A549 (cell line): ENCODE measurements around the gene ANKRD11. TPM values are rescaled to one million over a fixed set of nuclear protein-coding genes. Genes with fewer than 3 reads are reported as not detected.

Experiments
- ATAC-seq, 2 experiments: fragments of 200-7000 bp in 1 of 2; fragments of >200 bp in 1 of 2; cut with Nextera tagmentation in 1 of 2; cut with Tn5 transposase in 1 of 2; 3 replicates each; pipeline versions ENCODE4 v1.8.0 to v1.9.1; 2018 to 2020; ENCODE audit warnings: mild to moderate bottlenecking in 1 of 2, moderate library complexity in 1 of 2
- CTCF ChIA-PET: fragments of 300-600 bp; sonication (Branson Sonifier 250); formaldehyde crosslinking; extraction: SDS; loops from one replicate; lab custom pipeline; 2021; ENCODE audit warnings: antibody characterized with exemption, inconsistent platforms; lab: Yijun Ruan, JAX
- POLR2A ChIA-PET: fragments of 350-600 bp; formaldehyde crosslinking; extraction: SDS; loops from one replicate; lab custom pipeline; 2021; ENCODE audit warnings: antibody characterized with exemption, inconsistent platforms; lab: Yijun Ruan, JAX
- DNase-seq, 2 experiments: peaks; one replicate each; pipeline versions ENCODE4 v3.0.0 to v3.0.0-alpha.2; 2011 to 2016; ENCODE audit warnings: low read depth in 1 of 2, low spot score in 1 of 2
- FAIRE-seq: peaks from 2 replicates; lab custom pipeline; 2011; peaks lifted over from hg19 to GRCh38; lab: Jason Lieb, UNC
- H3K27ac ChIP-seq, 2 experiments: fragments of >200 bp; sonication (Bioruptor Twin); formaldehyde crosslinking; 3 replicates each; pipeline ENCODE4 v1.5.1; 2016 to 2017
- H3K4me1 ChIP-seq: fragments of >200 bp; sonication (Bioruptor Twin); formaldehyde crosslinking; 3 replicates; pipeline ENCODE4 v1.6.1; 2016
- H3K4me2 ChIP-seq: fragments of >200 bp; sonication (Bioruptor Twin); formaldehyde crosslinking; 3 replicates; pipeline ENCODE4 v1.6.1; 2016
- H3K4me3 ChIP-seq: fragments of >200 bp; sonication (Bioruptor Twin); formaldehyde crosslinking; 3 replicates; pipeline ENCODE4 v1.5.1; 2016
- H3K9me3 ChIP-seq: fragments of >200 bp; sonication (Bioruptor Twin); formaldehyde crosslinking; 3 replicates; pipeline ENCODE4 v1.6.1; 2016
- CBX2 ChIP-seq: fragments of 200-600 bp; sonication (generic); IDR thresholded peaks from 2 replicates; pipeline ENCODE4 v1.6.1; 2016; ENCODE audit warnings: low read depth, mild to moderate bottlenecking, borderline replicate concordance
- CHD4 ChIP-seq: fragments of 200-600 bp; sonication (generic); IDR thresholded peaks from 2 replicates; pipeline ENCODE4 v1.6.1; 2016; ENCODE audit warnings: antibody characterized with exemption, mild to moderate bottlenecking, borderline replicate concordance
- EHF ChIP-seq: fragments of 250-450 bp; sonication (Bioruptor Pico); IDR thresholded peaks from 2 replicates; pipeline ENCODE4 v1.5.0; 2020; ENCODE audit warnings: mild to moderate bottlenecking
- EHMT2 ChIP-seq: fragments of 200-600 bp; sonication (generic); IDR thresholded peaks from 2 replicates; pipeline ENCODE4 v1.6.1; 2016; ENCODE audit warnings: antibody characterized with exemption, low read depth, mild to moderate bottlenecking, moderate library complexity
- EP300 ChIP-seq, 2 experiments: fragments of >200 bp; sonication (Bioruptor Twin); formaldehyde crosslinking; IDR thresholded peaks; 2 replicates in 1 of 2; 3 replicates in 1 of 2; pipeline ENCODE4 v1.6.1; 2016 to 2017
- FOSB ChIP-seq: fragments of 250-450 bp; sonication (Bioruptor Pico); IDR thresholded peaks from 2 replicates; pipeline ENCODE4 v1.5.0; 2020; ENCODE audit warnings: mild to moderate bottlenecking, moderate library complexity
- FOSL2 ChIP-seq, 2 experiments: fragments of 450-650 bp in 1 of 2; fragments of >200 bp in 1 of 2; sonication (Bioruptor Twin) in 1 of 2; formaldehyde crosslinking; IDR thresholded peaks; 2 replicates each; pipeline versions ENCODE4 v1.5.0 to v1.6.1; 2016 to 2020; ENCODE audit warnings: mild to moderate bottlenecking in 1 of 2, moderate library complexity in 1 of 2
- GATA3 ChIP-seq: IDR thresholded peaks from 2 replicates; pipeline ENCODE4 v1.6.1; 2012; ENCODE audit warnings: borderline replicate concordance
- HDAC2 ChIP-seq: fragments of 200-600 bp; sonication (generic); IDR thresholded peaks from 2 replicates; pipeline ENCODE4 v1.6.1; 2016
- HEYL ChIP-seq: fragments of 250-450 bp; sonication (Bioruptor Pico); IDR thresholded peaks from 2 replicates; pipeline ENCODE4 v1.8.0; 2021; ENCODE audit warnings: mild to moderate bottlenecking, moderate library complexity
- HOXA7 ChIP-seq: fragments of 250-450 bp; sonication (Bioruptor Pico); IDR thresholded peaks from 2 replicates; pipeline ENCODE4 v1.5.0; 2020; ENCODE audit warnings: mild to moderate bottlenecking, moderate library complexity
- HOXB13 ChIP-seq: fragments of 250-450 bp; sonication (Bioruptor Pico); IDR thresholded peaks from 2 replicates; pipeline ENCODE4 v1.5.0; 2020; ENCODE audit warnings: low read depth, mild to moderate bottlenecking, moderate library complexity
- KDM1A ChIP-seq: fragments of 200-600 bp; sonication (generic); IDR thresholded peaks from 2 replicates; pipeline ENCODE4 v1.6.1; 2016; ENCODE audit warnings: low read depth, mild to moderate bottlenecking
- KDM5A ChIP-seq: fragments of 200-600 bp; sonication (generic); IDR thresholded peaks from 2 replicates; pipeline ENCODE4 v1.6.1; 2016; ENCODE audit warnings: antibody characterized with exemption, mild to moderate bottlenecking
- MAFK ChIP-seq: fragments of 450-650 bp; IDR thresholded peaks from 2 replicates; pipeline ENCODE4 v1.6.1; 2014; ENCODE audit not compliant: partially characterized antibody
- MYC ChIP-seq: IDR thresholded peaks from 2 replicates; pipeline ENCODE4 v1.6.1; 2012; ENCODE audit warnings: mild to moderate bottlenecking, inconsistent platforms, low read length, improper control_type of control experiment, borderline replicate concordance
- NPAS2 ChIP-seq: fragments of 250-450 bp; sonication (Bioruptor Pico); IDR thresholded peaks from 2 replicates; pipeline ENCODE4 v1.8.0; 2022; ENCODE audit warnings: mild to moderate bottlenecking, moderate library complexity, borderline replicate concordance
- NR3C1 ChIP-seq: fragments of >200 bp; sonication (Bioruptor Twin); formaldehyde crosslinking; IDR thresholded peaks from 3 replicates; pipeline ENCODE4 v1.6.1; 2017
- PHF8 ChIP-seq: fragments of 200-600 bp; sonication (generic); IDR thresholded peaks from 2 replicates; pipeline ENCODE4 v1.6.1; 2016; ENCODE audit warnings: low read depth, mild to moderate bottlenecking, antibody characterized with exemption, moderate library complexity, borderline replicate concordance
- SREBF2 ChIP-seq: fragments of 450-650 bp; IDR thresholded peaks from 2 replicates; pipeline ENCODE4 v1.6.1; 2014; ENCODE audit warnings: mild to moderate bottlenecking, moderate library complexity
- WGBS: methylation state at CpG from one replicate; pipeline ENCODE4 v1.1.6; 2017; ENCODE audit errors: missing lambda C conversion rate; 5-methylcytosine and 5-hydroxymethylcytosine counted together
- polyA plus RNA-seq, 4 experiments: library from polyadenylated mRNA; depleted of rRNA in 3 of 4; stranded (reverse); fragments of >200 nt; fragmentation: RNase III in 1 of 4; extraction: RNeasy Plus Mini Kit Qiagen cat#74134 plus additional on column Dnase treatment in 1 of 4; gene quantifications; 2 replicates in 3 of 4; 3 replicates in 1 of 4; pipeline ENCODE4 v1.2.3, GENCODE V29; 2011 to 2017
- TF ChIP-seq, protein P1 (sequence below): fragments of >200 bp; sonication (Bioruptor Twin); formaldehyde crosslinking; IDR thresholded peaks from 2 replicates; pipeline ENCODE4 v1.6.1; 2016
- TF ChIP-seq, protein P2 (sequence below): IDR thresholded peaks from 2 replicates; pipeline ENCODE4 v1.6.1; 2012
- TF ChIP-seq, protein P3 (sequence below): fragments of 150-350 bp; IDR thresholded peaks from 2 replicates; pipeline ENCODE4 v1.6.1; 2014; ENCODE audit warnings: low read depth, mild to moderate bottlenecking, low read length

The ANKRD11 gene
- polyA plus RNA-seq, 2 of the 4 experiments (the other 2 are of a cell fraction), result 53.6 to 54.9 TPM

DNA sequence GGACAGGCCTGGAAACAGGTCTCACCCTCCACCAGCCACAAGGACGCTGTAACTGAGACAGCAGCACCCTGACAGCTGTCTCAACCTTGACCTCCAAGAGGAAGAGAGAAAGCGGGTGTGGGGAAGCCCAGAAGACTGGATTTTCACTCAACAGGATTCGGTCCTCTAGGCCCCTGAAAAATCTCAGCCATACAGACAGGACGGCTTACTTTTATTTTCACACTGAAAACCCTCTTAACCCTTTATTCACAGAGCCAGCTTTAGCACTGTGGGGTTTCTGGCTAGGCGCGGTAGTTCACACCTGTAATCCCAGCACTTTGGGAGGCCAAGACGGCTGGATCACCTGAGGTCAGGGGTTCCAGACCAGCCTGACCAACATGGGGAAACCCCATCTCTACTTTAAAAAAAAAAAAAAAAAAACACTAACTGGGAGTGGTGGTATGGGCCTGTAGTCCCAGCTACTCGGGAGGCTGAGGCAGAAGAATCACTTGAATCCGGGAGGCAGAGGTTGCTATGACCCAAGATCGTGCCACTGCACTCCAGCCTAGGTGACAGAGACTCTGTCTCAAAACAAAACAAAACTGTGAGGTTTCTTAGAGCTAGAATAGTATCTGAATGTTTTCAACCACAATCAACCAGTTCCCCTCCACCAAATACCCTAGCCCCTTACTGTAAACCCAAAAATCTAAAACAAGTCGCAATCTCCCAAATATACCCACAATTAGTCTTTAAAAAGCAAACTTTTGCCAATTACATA is 5.3 kb downstream of the ANKRD11 start:
- 78% methylated on average over 11 of the region's 11 CpGs for WGBS
- no peak for FAIRE-seq
- DNase-seq, result no peak
- peaks cover 74% of the 10 kb centered on the region; the same call in 2 of the 3 replicates for H3K4me1 ChIP-seq
- CTCF ChIA-PET, result interaction anchor here (0.7 kb wide), 1 partner anchor 15 kb away, joined by 3 read pairs; no protein-coding TSS in a partner anchor
- ATAC-seq, result no peak
- POLR2A ChIA-PET, result no interaction called here
- TF ChIP-seq KDM5A (no peak), NR3C1 (no peak), EHF (no peak), SREBF2 (no peak), EP300 (IDR thresholded peaks at IDR 0.05) (no peak), CHD4 (no peak), EHMT2 (no peak), KDM1A (no peak), GATA3 (no peak), HOXA7 (CRISPR knock-in tag) (no peak)
- TF ChIP-seq, protein P1, sequence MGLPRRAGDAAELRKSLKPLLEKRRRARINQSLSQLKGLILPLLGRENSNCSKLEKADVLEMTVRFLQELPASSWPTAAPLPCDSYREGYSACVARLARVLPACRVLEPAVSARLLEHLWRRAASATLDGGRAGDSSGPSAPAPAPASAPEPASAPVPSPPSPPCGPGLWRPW, result no peak
- H3K4me2 ChIP-seq, result 0 out of 3 replicates have a peak overlapping the region, but pooled peaks have one; percentile 5
- no peak overlapping the region for H3K27ac ChIP-seq
- no peak overlapping the region for H3K4me3 ChIP-seq
- H3K9me3 ChIP-seq, result no peaks in the 10 kb centered on the region

DNA sequence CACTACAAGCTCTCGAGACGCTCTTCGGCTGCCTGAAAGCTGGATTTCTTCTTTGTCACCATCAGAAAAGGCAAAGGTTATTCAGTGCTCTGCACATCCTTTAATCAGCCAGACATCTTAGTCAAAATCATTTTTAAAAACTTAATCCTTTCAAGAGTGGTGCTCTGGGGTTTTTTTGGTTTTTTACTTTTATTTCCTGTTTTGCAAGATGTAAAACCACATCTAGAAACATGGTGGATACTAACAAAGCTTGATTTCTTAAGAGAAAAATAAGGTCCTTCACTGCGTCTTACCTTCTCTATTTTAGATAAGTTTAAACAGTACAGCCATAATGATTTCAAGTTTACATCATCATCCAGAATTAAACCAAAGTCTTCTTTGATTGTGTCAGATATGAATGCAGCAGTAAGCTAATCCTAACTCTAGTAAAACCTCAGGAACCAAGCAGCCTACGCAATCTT is 6.3 kb downstream of the ANKRD11 start:
- ChIA-PET POLR2A (no interaction called here), CTCF (interaction anchor here (0.9 kb wide), 1 partner anchor 58 kb away, joined by 3 read pairs; no protein-coding TSS in a partner anchor)
- no peak overlapping the region for H3K4me3 ChIP-seq
- no peak for FAIRE-seq
- no peak for DNase-seq
- no peak for TF ChIP-seq KDM1A
- TF ChIP-seq NPAS2, result no peak
- TF ChIP-seq, all 56 proteins: peak for 0
- no peak overlapping the region; the same call in 2 of the 3 replicates for H3K4me2 ChIP-seq
- H3K9me3 ChIP-seq, result no peaks in the 10 kb centered on the region
- H3K27ac ChIP-seq, result no peak overlapping the region
- WGBS, result 94% methylated on average over 5 of the region's 5 CpGs
- peaks cover 84% of the 10 kb centered on the region for H3K4me1 ChIP-seq
- no peak for ATAC-seq

DNA sequence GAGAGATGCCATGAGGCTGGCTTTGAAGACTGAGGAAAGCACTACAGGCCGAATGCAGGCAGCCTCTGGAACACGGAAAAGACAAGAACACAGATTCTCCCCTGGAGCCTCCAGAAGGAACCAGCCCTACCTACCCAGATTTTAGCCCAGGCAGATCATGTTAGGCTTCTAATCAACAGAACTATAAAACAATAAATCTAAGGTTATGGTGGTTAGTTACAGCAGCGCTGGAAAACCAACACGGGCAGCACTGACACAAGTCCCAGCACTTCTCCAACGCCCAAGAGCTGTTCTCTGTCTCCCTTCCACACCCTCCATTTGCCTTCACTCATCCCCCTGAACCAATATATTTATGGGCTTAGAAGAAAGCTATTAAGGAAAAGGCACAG is 7.5 kb downstream of the ANKRD11 start:
- ChIA-PET CTCF (no interaction called here), POLR2A (no interaction called here)
- TF ChIP-seq GATA3, result no peak
- no peak for TF ChIP-seq FOSL2 (IDR thresholded peaks at IDR 0.05)
- TF ChIP-seq FOSL2 (CRISPR knock-in tag; IDR thresholded peaks at IDR 0.05), result no peak
- no peak for TF ChIP-seq EHF
- TF ChIP-seq KDM5A, result no peak
- no peak for TF ChIP-seq MYC
- no peak for TF ChIP-seq NR3C1
- no peak for TF ChIP-seq PHF8
- TF ChIP-seq HDAC2, result no peak
- no peak for TF ChIP-seq HEYL (CRISPR knock-in tag)
- no peak for TF ChIP-seq EHMT2
- no peak for TF ChIP-seq CHD4
- TF ChIP-seq, protein P2, sequence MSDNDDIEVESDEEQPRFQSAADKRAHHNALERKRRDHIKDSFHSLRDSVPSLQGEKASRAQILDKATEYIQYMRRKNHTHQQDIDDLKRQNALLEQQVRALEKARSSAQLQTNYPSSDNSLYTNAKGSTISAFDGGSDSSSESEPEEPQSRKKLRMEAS, result no peak
- TF ChIP-seq, protein P3, sequence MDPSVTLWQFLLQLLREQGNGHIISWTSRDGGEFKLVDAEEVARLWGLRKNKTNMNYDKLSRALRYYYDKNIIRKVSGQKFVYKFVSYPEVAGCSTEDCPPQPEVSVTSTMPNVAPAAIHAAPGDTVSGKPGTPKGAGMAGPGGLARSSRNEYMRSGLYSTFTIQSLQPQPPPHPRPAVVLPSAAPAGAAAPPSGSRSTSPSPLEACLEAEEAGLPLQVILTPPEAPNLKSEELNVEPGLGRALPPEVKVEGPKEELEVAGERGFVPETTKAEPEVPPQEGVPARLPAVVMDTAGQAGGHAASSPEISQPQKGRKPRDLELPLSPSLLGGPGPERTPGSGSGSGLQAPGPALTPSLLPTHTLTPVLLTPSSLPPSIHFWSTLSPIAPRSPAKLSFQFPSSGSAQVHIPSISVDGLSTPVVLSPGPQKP, result no peak
- no peak for TF ChIP-seq FOSB (CRISPR knock-in tag)
- no peak for TF ChIP-seq HOXB13
- no peak for TF ChIP-seq MAFK
- no peak for TF ChIP-seq CBX2
- Histone ChIP-seq H3K4me2 (no peak overlapping the region), H3K4me3 (no peak overlapping the region), H3K9me3 (no peaks in the 10 kb centered on the region), H3K4me1 (peaks cover 87% of the 10 kb centered on the region), H3K27ac (no peak overlapping the region)
- FAIRE-seq (no peak), ATAC-seq (no peak), DNase-seq (no peak)
- WGBS, result 87% methylated on average over 5 of the region's 5 CpGs
